Spleen (tissue), 7 donors: ENCODE measurements around the gene RPS26.

ENCODE experiments used
- CTCF ChIP-seq, 11 experiments: fragments of 200-600 bp in 7 of 11; fragments of 450-650 bp in 4 of 11; sonication (generic) in 4 of 11; IDR thresholded peaks in 8 of 11; conservative IDR thresholded peaks in 3 of 11; 1 replicate in 7 of 11; 2 replicates in 4 of 11; pipeline versions ENCODE4 v1.4.0 to v1.8.0; 2016 to 2021; ENCODE audit warnings: antibody characterized with exemption in 11 of 11, inconsistent platforms in 4 of 11, mild to moderate bottlenecking in 1 of 11
- POLR2A ChIP-seq, 3 donors: fragments of 450-650 bp; IDR thresholded peaks; one replicate each; pipeline ENCODE4 v1.5.1; 2017; ENCODE audit warnings: antibody characterized with exemption in 3 of 3, mild to moderate bottlenecking in 1 of 3
- donor health status: DM: no; HTN: no; CAD: no; lungs with moderate emphysema.
- donor health status: DM: no; HTN: no; CAD: no.
- donor health status: DM: no; HTN: no; CAD: no.

GRCh38 chr12:56080556-56081138 lies 38.9 kb downstream of the RPS26 start:
- TF ChIP-seq CTCF (IDR thresholded peaks at IDR 0.05 in 8 of 11, conservative IDR thresholded peaks at IDR 0.05 in 3 of 11), result no peak
- TF ChIP-seq POLR2A (IDR thresholded peaks at IDR 0.05), result no peak
